Type B pancreatic cell (in vitro differentiated cells): ENCODE measurements around the gene CCNH. TPM values are rescaled to one million over a fixed set of nuclear protein-coding genes. Genes with fewer than 3 reads are reported as not detected.

ENCODE experiments used
- DNase-seq: peaks from one replicate; pipeline ENCODE4 v3.0.0; 2021; ENCODE audit warnings: mixed read lengths; ENCODE audit not compliant: unreplicated experiment; ENCODE audit errors: extremely low spot score
- H3K27ac Mint-ChIP-seq: 2 replicates; pipeline ENCODE4 v1.8.0; 2021; ENCODE audit warnings: mild to moderate bottlenecking, mixed read lengths
- H3K27me3 Mint-ChIP-seq: 2 replicates; pipeline ENCODE4 v1.8.0; 2021; ENCODE audit warnings: mixed read lengths
- H3K36me3 Mint-ChIP-seq: 2 replicates; pipeline ENCODE4 v1.8.0; 2021; ENCODE audit warnings: mixed read lengths
- H3K4me1 Mint-ChIP-seq: one replicate; pipeline ENCODE4 v1.8.0; 2021; ENCODE audit warnings: mixed read lengths; ENCODE audit not compliant: unreplicated experiment
- H3K4me3 Mint-ChIP-seq: 2 replicates; pipeline ENCODE4 v1.8.0; 2021; ENCODE audit warnings: mild to moderate bottlenecking, mixed read lengths
- H3K9me3 Mint-ChIP-seq: 2 replicates; pipeline ENCODE4 v1.8.0; 2021; ENCODE audit warnings: mixed read lengths
- total RNA-seq: library from RNA; stranded (reverse); gene quantifications from 2 replicates; pipeline ENCODE4 v1.2.1, GENCODE V29; 2021; ENCODE audit warnings: low replicate concordance
- TF ChIP-seq, protein P1 (sequence below): fragments of 200-600 bp; sonication (generic); conservative IDR thresholded peaks from 2 replicates; pipeline ENCODE4 v1.5.0; 2021; ENCODE audit warnings: antibody characterized with exemption, mild to moderate bottlenecking

CCNH gene
- total RNA-seq, 1 donor from 2014 or later: 34.1 TPM

DNA sequence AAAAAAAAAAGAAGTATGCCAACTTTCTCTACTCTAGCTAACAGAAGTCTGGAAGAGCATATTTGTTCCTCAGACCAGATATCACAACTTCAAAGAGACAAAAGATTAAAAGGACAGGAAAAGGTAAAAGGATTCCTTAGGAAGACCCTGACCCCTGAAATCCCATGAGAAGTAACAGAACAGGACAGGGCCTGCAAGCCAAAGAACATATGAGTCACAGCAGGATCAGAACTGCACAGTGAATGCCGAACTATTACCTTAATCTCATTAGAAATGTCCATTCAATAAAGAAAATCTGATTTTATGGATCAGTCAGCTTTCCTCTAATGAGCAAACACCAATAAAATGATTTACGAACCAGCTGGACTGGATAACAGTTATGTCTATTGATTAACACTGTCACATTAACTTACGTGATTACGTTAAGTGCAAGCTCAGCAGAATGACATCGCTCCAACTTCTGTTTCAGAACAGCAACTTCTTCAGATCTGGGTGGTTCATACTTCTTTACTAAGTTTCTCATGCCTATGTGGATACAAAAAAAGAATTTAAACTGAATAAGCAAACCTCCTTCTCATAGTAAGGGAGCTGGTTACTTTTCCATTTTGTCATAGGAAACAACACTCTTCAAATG is 13.6 kb downstream of the CCNH start:
- no peak overlapping the region for H3K27ac Mint-ChIP-seq
- TF ChIP-seq, protein P1, sequence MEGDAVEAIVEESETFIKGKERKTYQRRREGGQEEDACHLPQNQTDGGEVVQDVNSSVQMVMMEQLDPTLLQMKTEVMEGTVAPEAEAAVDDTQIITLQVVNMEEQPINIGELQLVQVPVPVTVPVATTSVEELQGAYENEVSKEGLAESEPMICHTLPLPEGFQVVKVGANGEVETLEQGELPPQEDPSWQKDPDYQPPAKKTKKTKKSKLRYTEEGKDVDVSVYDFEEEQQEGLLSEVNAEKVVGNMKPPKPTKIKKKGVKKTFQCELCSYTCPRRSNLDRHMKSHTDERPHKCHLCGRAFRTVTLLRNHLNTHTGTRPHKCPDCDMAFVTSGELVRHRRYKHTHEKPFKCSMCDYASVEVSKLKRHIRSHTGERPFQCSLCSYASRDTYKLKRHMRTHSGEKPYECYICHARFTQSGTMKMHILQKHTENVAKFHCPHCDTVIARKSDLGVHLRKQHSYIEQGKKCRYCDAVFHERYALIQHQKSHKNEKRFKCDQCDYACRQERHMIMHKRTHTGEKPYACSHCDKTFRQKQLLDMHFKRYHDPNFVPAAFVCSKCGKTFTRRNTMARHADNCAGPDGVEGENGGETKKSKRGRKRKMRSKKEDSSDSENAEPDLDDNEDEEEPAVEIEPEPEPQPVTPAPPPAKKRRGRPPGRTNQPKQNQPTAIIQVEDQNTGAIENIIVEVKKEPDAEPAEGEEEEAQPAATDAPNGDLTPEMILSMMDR: no peak
- no peaks in the 10 kb centered on the region for H3K27me3 Mint-ChIP-seq
- H3K4me3 Mint-ChIP-seq: no peak overlapping the region
- H3K4me1 Mint-ChIP-seq: no peaks in the 10 kb centered on the region
- no peak for DNase-seq
- no peaks in the 10 kb centered on the region for H3K9me3 Mint-ChIP-seq
- peaks cover 24% of the 10 kb centered on the region for H3K36me3 Mint-ChIP-seq

DNA sequence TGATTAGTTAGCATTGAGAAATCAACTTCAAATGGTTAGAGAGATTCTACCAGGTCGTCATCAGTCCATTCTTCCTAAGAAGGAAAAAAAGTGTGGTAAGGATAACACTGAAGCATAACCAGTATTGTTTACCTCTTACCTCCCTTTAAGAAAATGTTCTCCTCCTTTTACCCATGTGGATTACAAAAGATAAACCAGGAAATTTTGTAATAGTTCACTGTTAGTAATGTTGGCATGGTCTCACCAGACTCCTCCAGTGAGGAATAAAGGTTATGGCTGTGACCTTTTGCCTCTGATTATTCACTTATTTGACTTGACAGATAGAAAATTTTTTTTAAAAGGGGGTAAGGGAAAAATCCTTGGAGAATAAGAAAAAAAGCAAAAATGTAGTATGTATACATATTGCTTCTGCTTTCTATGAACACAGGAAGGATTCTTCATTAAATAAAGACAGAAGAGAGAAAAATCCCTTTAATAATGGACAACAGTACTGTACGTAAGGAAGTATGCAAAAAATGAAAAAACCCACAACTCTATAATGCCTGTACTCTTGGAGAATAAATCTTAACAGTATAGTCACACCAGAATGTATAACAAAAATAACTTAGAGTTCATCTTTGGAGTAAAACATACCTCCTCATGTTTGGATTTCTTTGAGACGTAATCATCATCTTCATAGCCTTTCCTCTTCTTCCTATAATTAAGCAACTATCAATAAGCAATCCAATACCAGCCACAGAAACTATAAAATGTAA is 18.1 kb downstream of the CCNH start:
- H3K27ac Mint-ChIP-seq: peak overlapping the region; percentile 3
- DNase-seq: no peak
- peaks cover 21% of the 10 kb centered on the region for H3K36me3 Mint-ChIP-seq
- H3K27me3 Mint-ChIP-seq: no peaks in the 10 kb centered on the region
- no peaks in the 10 kb centered on the region for H3K9me3 Mint-ChIP-seq
- H3K4me3 Mint-ChIP-seq: no peak overlapping the region
- H3K4me1 Mint-ChIP-seq: no peaks in the 10 kb centered on the region
- TF ChIP-seq, protein P1: no peak

DNA sequence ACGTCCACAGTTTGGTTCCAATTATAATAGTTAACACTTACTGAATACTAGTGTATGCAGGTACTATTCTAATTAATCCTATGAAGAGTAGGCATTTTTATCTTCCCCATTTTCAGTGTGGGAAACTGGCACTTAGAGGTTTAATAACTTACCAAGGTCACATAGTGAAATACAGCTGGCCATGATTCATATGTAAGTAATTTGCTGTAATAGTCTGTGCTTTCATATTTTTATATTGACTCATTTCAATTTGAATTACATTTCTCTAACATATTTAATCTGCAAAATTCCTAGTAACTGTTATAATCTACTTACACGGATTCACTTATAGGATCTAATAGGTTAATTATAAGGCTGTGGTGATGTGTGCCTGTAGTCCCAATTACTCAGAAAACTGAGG is 19.4 kb downstream of the CCNH start:
- Mint-ChIP-seq H3K36me3 (peaks cover 25% of the 10 kb centered on the region), H3K27ac (no peak overlapping the region), H3K27me3 (no peaks in the 10 kb centered on the region), H3K9me3 (no peaks in the 10 kb centered on the region), H3K4me1 (no peaks in the 10 kb centered on the region), H3K4me3 (no peak overlapping the region)
- DNase-seq: no peak
- TF ChIP-seq, protein P1: no peak

DNA sequence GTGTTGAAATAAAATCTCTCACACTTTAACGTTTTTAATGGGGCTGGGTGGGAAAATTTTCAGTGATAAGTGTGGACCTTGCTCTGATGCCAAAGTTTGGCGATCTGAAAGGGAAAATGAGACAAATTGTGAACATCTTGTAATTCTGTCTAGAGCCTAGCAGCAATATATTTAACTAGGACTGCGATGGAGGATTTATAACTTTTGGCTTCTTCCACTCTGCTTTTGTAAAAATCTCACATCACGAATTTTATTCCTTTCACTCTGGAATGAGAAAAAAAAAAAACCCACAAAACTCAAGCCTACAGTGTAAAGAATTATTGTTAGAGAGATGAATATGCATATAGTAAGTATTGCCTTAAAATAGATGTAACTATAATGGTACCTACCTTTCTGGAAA is 19.9 kb downstream of the CCNH start:
- Mint-ChIP-seq H3K27me3 (no peaks in the 10 kb centered on the region), H3K36me3 (peaks cover 25% of the 10 kb centered on the region), H3K4me1 (no peaks in the 10 kb centered on the region), H3K9me3 (no peaks in the 10 kb centered on the region), H3K4me3 (no peak overlapping the region), H3K27ac (no peak overlapping the region)
- TF ChIP-seq, protein P1: no peak
- no peak for DNase-seq

DNA sequence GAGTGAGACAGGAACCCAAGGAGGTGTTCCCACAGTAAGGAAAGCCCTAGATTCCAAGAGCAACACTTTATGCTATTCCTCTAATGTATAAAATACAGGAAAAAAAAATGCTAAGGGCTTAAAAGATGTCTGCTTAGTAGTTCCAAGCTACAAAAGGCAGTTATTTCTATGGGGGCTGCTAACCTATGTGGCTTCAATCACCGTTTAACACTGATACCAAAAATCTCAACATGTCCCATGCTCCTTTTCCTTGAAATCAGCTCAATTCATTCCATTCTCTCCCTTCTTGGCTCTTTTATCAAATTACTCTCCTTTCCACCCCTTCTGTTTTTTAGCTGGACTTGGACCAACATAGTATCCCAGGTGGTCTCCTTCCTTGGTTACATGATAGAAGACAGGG is 20.6 kb downstream of the CCNH start:
- Mint-ChIP-seq H3K9me3 (no peaks in the 10 kb centered on the region), H3K4me3 (no peak overlapping the region), H3K27me3 (no peaks in the 10 kb centered on the region), H3K4me1 (no peaks in the 10 kb centered on the region), H3K27ac (no peak overlapping the region), H3K36me3 (peaks cover 27% of the 10 kb centered on the region)
- TF ChIP-seq, protein P1: no peak
- no peak for DNase-seq
